HG02763 (cell line): ENCODE measurements around the gene SYNRG.
"Not testable (repeated sequence)": the region's sequence is repeated elsewhere in the genome, so short reads cannot be mapped to it uniquely, and the experiment has no call there.

Source experiments
- ATAC-seq: cut with Tn5 transposase; IDR thresholded peaks from one replicate; pipeline ENCODE4 v1.9.1; 2021; ENCODE audit warnings: mild to moderate bottlenecking, moderate library complexity; ENCODE audit not compliant: unreplicated experiment

Gene SYNRG

GRCh38 chr17:37609170-37610040, at the start of gene SYNRG:
SYNRG (minus strand) TSS chr17:37609418; CDS start chr17:37609355, 63 bp downstream.
- ATAC-seq: peak; percentile 87

- ATAC-seq: no peak
These were observed 48.0 kb upstream of the SYNRG start for GRCh38 chr17:37657202-37657601.

GRCh38 chr17:37651849-37652248, 42.6 kb upstream of the SYNRG start:
- no peak for ATAC-seq

- no peak for ATAC-seq
These were observed 41.3 kb upstream of the SYNRG start for GRCh38 chr17:37650419-37651003.

- ATAC-seq: no peak
These were observed 39.3 kb upstream of the SYNRG start for GRCh38 chr17:37648555-37648954.

- ATAC-seq: no peak
These were observed 38.6 kb upstream of the SYNRG start for GRCh38 chr17:37647856-37648255.

GRCh38 chr17:37643869-37644268, 34.7 kb upstream of the SYNRG start:
- no peak for ATAC-seq

- peak; percentile 75 for ATAC-seq
These were observed 34.0 kb upstream of the SYNRG start, which contains the start of gene DDX52 for GRCh38 chr17:37643118-37643766. DDX52 (minus strand) TSS chr17:37643446; CDS start chr17:37643420, 26 bp downstream.

- no peak for ATAC-seq
These were observed 33.5 kb upstream of the SYNRG start for GRCh38 chr17:37642681-37643080.

GRCh38 chr17:37640015-37640414, 30.8 kb upstream of the SYNRG start:
- no peak for ATAC-seq

- no peak for ATAC-seq
These were observed 28.7 kb upstream of the SYNRG start for GRCh38 chr17:37637956-37638355.

- not testable (repeated sequence) for ATAC-seq
These were observed 7.2 kb upstream of the SYNRG start for GRCh38 chr17:37616430-37616829.

GRCh38 chr17:37614823-37615222, 5.6 kb upstream of the SYNRG start:
- ATAC-seq: no peak

GRCh38 chr17:37614391-37614790, 5.2 kb upstream of the SYNRG start:
- no peak for ATAC-seq

- ATAC-seq: no peak
These were observed 1.8 kb upstream of the SYNRG start for GRCh38 chr17:37610971-37611370.

- not testable (repeated sequence) for ATAC-seq
These were observed 813 bp upstream of the SYNRG start for GRCh38 chr17:37610041-37610420.

- peak; percentile 23 for ATAC-seq
These were observed 658 bp downstream of the SYNRG start for GRCh38 chr17:37608351-37609169.

- ATAC-seq: no peak
These were observed 1.4 kb downstream of the SYNRG start for GRCh38 chr17:37607637-37608331.

GRCh38 chr17:37605813-37606505, 3.3 kb downstream of the SYNRG start:
- ATAC-seq: no peak

GRCh38 chr17:37605081-37605480, 4.1 kb downstream of the SYNRG start:
- ATAC-seq: no peak
